OCI-LY7 (cell line): ENCODE measurements around the gene UTS2R. TPM values are rescaled to one million over a fixed set of nuclear protein-coding genes. Genes with fewer than 3 reads are reported as not detected.

Experiments used
- BruUV-seq: library from RNA; stranded (reverse); fragments of 400-500 nt; replicated peaks from 2 replicates; lab custom pipeline; 2021; lab: Mats Ljungman, UMichigan
- CTCF ChIA-PET: fragments of 300-600 bp; sonication (Branson Sonifier 250); formaldehyde crosslinking; loops from one replicate; lab custom pipeline; 2022; ENCODE audit warnings: antibody characterized with exemption; ENCODE audit not compliant: unreplicated experiment; lab: Charles Lee
- POLR2A ChIA-PET: fragments of 300-600 bp; sonication (Branson Sonifier 250); formaldehyde crosslinking; loops from one replicate; lab custom pipeline; 2022; ENCODE audit warnings: antibody characterized with exemption; lab: Charles Lee
- DNase-seq: peaks from one replicate; pipeline ENCODE4 v3.0.0-alpha.2; 2015; ENCODE audit warnings: low spot score
- H2AFZ ChIP-seq: fragments of 200-600 bp; sonication (generic), shearing (Covaris generic); 2 replicates; pipeline ENCODE4 v1.6.1; 2014; ENCODE audit warnings: mild to moderate bottlenecking, antibody characterized with exemption, low read length, moderate library complexity
- H3K27ac ChIP-seq: fragments of 200-600 bp; sonication (generic); 2 replicates; pipeline ENCODE4 v1.5.1; 2014; ENCODE audit warnings: mixed run types, low read depth, mild to moderate bottlenecking, moderate library complexity, low read length, inconsistent platforms; ENCODE audit not compliant: poor library complexity, severe bottlenecking
- H3K36me3 ChIP-seq: fragments of 200-600 bp; sonication (generic); 2 replicates; pipeline ENCODE4 v1.6.1; 2014; ENCODE audit warnings: mild to moderate bottlenecking, antibody characterized with exemption, low read length, moderate library complexity, mixed read lengths; ENCODE audit not compliant: insufficient read depth
- H3K4me1 ChIP-seq: fragments of 200-600 bp; sonication (generic); 2 replicates; pipeline ENCODE4 v1.5.1; 2014; ENCODE audit warnings: mild to moderate bottlenecking, low read length; ENCODE audit not compliant: insufficient read depth, poor library complexity, severe bottlenecking
- H3K4me2 ChIP-seq: fragments of 200-600 bp; sonication (generic); 2 replicates; pipeline ENCODE4 v1.6.1; 2014; ENCODE audit warnings: mild to moderate bottlenecking, low read length
- H3K4me3 ChIP-seq: fragments of 200-600 bp; sonication (generic); 2 replicates; pipeline ENCODE4 v1.5.1; 2014; ENCODE audit warnings: mild to moderate bottlenecking, low read depth, low read length; ENCODE audit not compliant: poor library complexity, severe bottlenecking
- H3K79me2 ChIP-seq: fragments of 200-600 bp; sonication (generic); 2 replicates; pipeline ENCODE4 v1.6.1; 2016; ENCODE audit warnings: low read depth, mild to moderate bottlenecking, low read length, moderate library complexity, mixed read lengths; ENCODE audit not compliant: insufficient read depth
- H3K9me2 ChIP-seq: fragments of 200-600 bp; sonication (generic); 2 replicates; pipeline ENCODE4 v1.6.1; 2016; ENCODE audit warnings: mild to moderate bottlenecking, low read length, mixed read lengths; ENCODE audit not compliant: insufficient read depth
- H3K9me3 ChIP-seq: fragments of 200-600 bp; sonication (generic); 2 replicates; pipeline ENCODE4 v1.6.1; 2014; ENCODE audit warnings: mild to moderate bottlenecking, mixed run types, low read length, mixed read lengths
- H4K20me1 ChIP-seq: fragments of 200-600 bp; sonication (generic); 2 replicates; pipeline ENCODE4 v1.6.1; 2014; ENCODE audit warnings: mild to moderate bottlenecking, antibody characterized with exemption, low read length, moderate library complexity, mixed read lengths; ENCODE audit not compliant: insufficient read depth
- CTCF ChIP-seq: fragments of 200-600 bp; sonication (generic); conservative IDR thresholded peaks from 2 replicates; pipeline ENCODE4 v1.5.1; 2014; ENCODE audit warnings: mild to moderate bottlenecking, antibody characterized with exemption, low read length, moderate library complexity, mixed read lengths
- EZH2phosphoT487 ChIP-seq: fragments of 200-600 bp; sonication (generic); IDR thresholded peaks from 2 replicates; pipeline ENCODE4 v1.6.1; 2018; ENCODE audit warnings: low read depth, borderline replicate concordance, mild to moderate bottlenecking, mixed run types, antibody characterized with exemption, low read length, moderate library complexity, mixed read lengths
- intact Hi-C: fragments of 100-400 bp; cut with micrococcal nuclease; formaldehyde crosslinking; loops from one replicate; pipeline ENCODE4 v1.10.0; 2022; ENCODE audit not compliant: unreplicated experiment
- total RNA-seq, 2 experiments: library from RNA; depleted of rRNA in 1 of 2; stranded (reverse); fragments of >200 nt in 1 of 2; shearing (Covaris generic) in 1 of 2; gene quantifications; 2 replicates each; pipeline ENCODE4 v1.2.3, GENCODE V29; 2014 to 2022

Gene UTS2R
- total RNA-seq, 2 experiments from 2014 or later, result 17.4 to 36.3 TPM

- H2AFZ ChIP-seq, result no peak overlapping the region
- H3K9me3 ChIP-seq, result no peaks in the 10 kb centered on the region
- H3K4me3 ChIP-seq, result no peak overlapping the region
- H3K79me2 ChIP-seq, result peaks cover 27% of the 10 kb centered on the region; the same call in 1 of the 2 replicates
- no peak overlapping the region for H3K27ac ChIP-seq
- peak; percentile 58 for DNase-seq
- H3K4me1 ChIP-seq, result peaks cover 20% of the 10 kb centered on the region
- no TSS peak for BruUV-seq
- H3K4me2 ChIP-seq, result peak overlapping the region; percentile 95; the same call in 1 of the 2 replicates
- TF ChIP-seq EZH2phosphoT487 (no peak), CTCF (peak; percentile 65)
- CTCF ChIA-PET, result interaction anchor here (1.1 kb wide), 1 partner anchor 60 kb away, joined by 4 read pairs; no protein-coding TSS in a partner anchor
- intact Hi-C loops, result loop anchor here (5.0 kb wide), 3 partner anchors 41 to 184 kb away; partner anchors contain the start of gene NARF
- H3K9me2 ChIP-seq, result no peaks in the 10 kb centered on the region
- H3K36me3 ChIP-seq, result peaks cover 36% of the 10 kb centered on the region
- 0 out of 2 replicates have a peak, but pooled peaks cover 3% of the 10 kb centered on the region for H4K20me1 ChIP-seq
- POLR2A ChIA-PET, result interaction anchor here (0.7 to 1.8 kb wide), 4 partner anchors 14 to 59 kb away, joined by 4 to 6 read pairs (median 5); no protein-coding TSS in a partner anchor
Observed at GRCh38 chr17:82416771-82417170, 45.2 kb downstream of the UTS2R start.

- H3K4me2 ChIP-seq, result peak within 1 kb of the TSS; percentile 95
- H3K27ac ChIP-seq, result peak within 1 kb of the TSS; percentile 66
- intact Hi-C loops, result loop anchor here (1.0 to 5.0 kb wide), 6 partner anchors 39 to 186 kb away; partner anchors contain the start of gene NARF
- peak within 1 kb of the TSS; percentile 5; the same call in 1 of the 2 replicates for H2AFZ ChIP-seq
- ChIA-PET POLR2A (interaction anchor here (0.8 to 3.0 kb wide), 9 partner anchors 11 to 126 kb away, joined by 3 to 20 read pairs (median 4); no protein-coding TSS in a partner anchor), CTCF (interaction anchor here (1.1 kb wide), 1 partner anchor 61 kb away, joined by 4 read pairs; no protein-coding TSS in a partner anchor)
- peaks cover 27% of the 10 kb centered on the region; the same call in 1 of the 2 replicates for H3K79me2 ChIP-seq
- DNase-seq, result peak; percentile 96
- 0 out of 2 replicates have a peak, but pooled peaks cover 3% of the 10 kb centered on the region for H4K20me1 ChIP-seq
- H3K9me2 ChIP-seq, result no peaks in the 10 kb centered on the region
- H3K36me3 ChIP-seq, result peaks cover 36% of the 10 kb centered on the region
- TF ChIP-seq CTCF (no peak), EZH2phosphoT487 (no peak)
- no TSS peak for BruUV-seq
- peak within 1 kb of the TSS; percentile 84 for H3K4me3 ChIP-seq
- H3K9me3 ChIP-seq, result no peaks in the 10 kb centered on the region
- peaks cover 20% of the 10 kb centered on the region for H3K4me1 ChIP-seq
Observed at GRCh38 chr17:82418001-82418986, 46.7 kb downstream of the UTS2R start, which contains the start of the genes HEXD and OGFOD3. Gene HEXD (plus strand): TSS chr17:82418347. CDS start chr17:82419800, 1,453 bp downstream. Gene OGFOD3 (minus strand): TSS chr17:82418586. CDS start chr17:82418485, 101 bp downstream.
